Upper lobe of left lung (tissue), 4 donors: Measurements from ENCODE around the gene BRD1.

Source experiments
- CTCF ChIP-seq, 6 experiments: fragments of 450-650 bp in 4 of 6; fragments of 200-600 bp in 2 of 6; sonication (generic) in 2 of 6; IDR thresholded peaks; one replicate each; pipeline ENCODE4 v1.5.1; 2016 to 2019; ENCODE audit warnings: antibody characterized with exemption in 6 of 6
- EP300 ChIP-seq, 4 donors: sonication (generic); formaldehyde crosslinking; IDR thresholded peaks; one replicate each; pipeline ENCODE4 v1.5.1; 2017; ENCODE audit warnings: antibody characterized with exemption in 4 of 4, control low read depth in 2 of 4
- POLR2A ChIP-seq, 4 donors: fragments of 450-650 bp; IDR thresholded peaks; one replicate each; pipeline ENCODE4 v1.5.1; 2016 to 2017; ENCODE audit warnings: antibody characterized with exemption in 4 of 4, mild to moderate bottlenecking in 2 of 4
- POLR2AphosphoS5 ChIP-seq, 2 donors: sonication (generic); formaldehyde crosslinking; IDR thresholded peaks; one replicate each; pipeline ENCODE4 v1.5.1; 2017; ENCODE audit warnings: antibody characterized with exemption in 2 of 2

DNA sequence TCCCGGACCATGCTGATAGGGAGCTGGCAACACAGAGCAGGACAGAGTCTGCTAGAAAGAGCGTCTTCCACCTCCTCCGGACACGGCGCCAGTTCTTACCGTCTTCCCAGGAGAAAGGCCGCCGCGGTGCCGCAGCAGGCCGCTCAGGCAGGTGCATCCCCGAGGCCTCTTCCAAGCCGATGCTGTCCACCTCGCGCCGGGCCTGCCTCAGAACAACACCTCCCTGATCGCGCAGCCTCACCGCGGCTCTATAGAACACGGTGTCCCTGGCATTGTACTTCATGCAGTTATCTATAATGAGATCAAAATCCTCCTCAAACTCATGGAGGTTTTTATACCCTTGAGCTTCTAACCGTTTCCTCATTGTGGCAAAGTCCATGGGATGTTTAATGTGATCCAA lies 30.0 kb downstream of the BRD1 start:
- TF ChIP-seq POLR2A (IDR thresholded peaks at IDR 0.05) (no peak), POLR2AphosphoS5 (IDR thresholded peaks at IDR 0.05) (no peak), CTCF (IDR thresholded peaks at IDR 0.05) (no peak), EP300 (IDR thresholded peaks at IDR 0.05) (no peak)
